ENCODE data around the gene PPP1R12C. TPM values are rescaled to one million over a fixed set of nuclear protein-coding genes. Genes with fewer than 3 reads are reported as not detected.
"Not testable (repeated sequence)": the region's sequence is repeated elsewhere in the genome, so short reads cannot be mapped to it uniquely, and the experiment has no call there.

PPP1R12C gene
- total RNA-seq, 1 donor from 2014 or later, result 37.4 TPM

DNA sequence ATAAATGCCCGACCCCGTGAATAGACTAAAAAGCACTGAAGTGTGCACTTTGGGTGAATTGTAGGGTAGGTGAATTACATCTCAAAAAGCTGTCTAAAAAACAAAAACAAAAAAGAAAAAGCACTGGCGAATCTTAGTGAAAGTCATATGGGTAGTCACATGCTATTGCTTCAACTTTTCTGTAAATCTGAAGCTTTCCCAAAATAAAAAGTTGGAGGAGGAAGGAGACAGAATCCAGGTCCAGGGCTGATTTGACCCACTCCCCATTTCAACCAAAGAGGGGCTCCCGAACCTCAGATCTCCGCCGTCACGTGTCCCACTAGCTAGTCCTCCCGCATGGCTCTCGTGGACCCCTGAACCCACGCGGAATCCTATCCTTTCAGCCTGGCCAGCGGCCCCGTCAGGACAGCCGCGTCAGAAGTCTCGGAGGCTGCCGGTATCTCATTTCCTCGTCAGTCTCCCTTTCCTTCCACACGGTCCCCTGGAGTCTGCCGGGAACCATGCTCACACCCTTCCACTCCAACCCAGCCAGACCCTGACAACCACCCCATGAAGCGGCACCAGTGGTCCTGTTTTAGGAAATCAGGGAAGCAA, 6.1 kb downstream of the PPP1R12C start:
- no peak for DNase-seq

GRCh38 chr19:55109527-55110291, 7.7 kb downstream of the PPP1R12C start:
- no peak for DNase-seq

DNA sequence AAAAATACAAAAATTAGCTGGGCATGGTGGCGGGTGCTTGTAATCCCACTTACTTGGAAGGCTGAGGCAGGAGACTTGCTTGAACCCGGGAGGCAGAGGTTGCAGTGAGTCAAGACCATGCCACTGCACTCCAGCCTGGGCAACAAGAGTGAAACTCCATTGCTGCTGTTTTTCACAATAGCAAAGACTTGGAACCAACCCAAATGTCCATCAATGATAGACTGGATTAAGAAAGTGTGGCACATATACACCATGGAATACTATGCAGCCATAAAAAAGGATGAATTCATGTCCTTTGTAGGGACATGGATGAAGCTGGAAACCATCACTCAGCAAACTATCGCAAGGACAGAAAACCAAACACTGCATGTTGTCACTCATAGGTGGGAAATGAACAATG, 10.2 kb downstream of the PPP1R12C start:
- not testable (repeated sequence) for DNase-seq

DNA sequence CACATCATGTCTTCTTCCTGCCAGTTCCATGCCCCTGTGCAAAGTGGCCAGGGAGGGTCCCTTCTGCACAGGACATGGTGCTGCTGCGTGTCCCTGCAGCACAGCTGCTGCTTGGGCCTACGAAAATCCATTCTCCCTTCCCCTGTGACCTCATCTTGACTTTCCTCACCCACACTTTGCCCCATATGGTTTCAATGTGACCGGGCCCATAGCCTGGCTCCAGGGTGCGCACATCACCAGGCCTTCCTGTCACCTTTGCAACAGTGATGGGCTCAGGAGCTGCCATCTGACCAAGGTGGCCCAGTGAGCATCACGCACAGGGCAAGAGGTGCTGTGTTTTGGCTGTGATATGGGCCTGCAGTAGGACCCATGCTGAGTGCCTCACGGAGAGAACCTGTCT, 10.8 kb downstream of the PPP1R12C start:
- DNase-seq, result no peak

DNA sequence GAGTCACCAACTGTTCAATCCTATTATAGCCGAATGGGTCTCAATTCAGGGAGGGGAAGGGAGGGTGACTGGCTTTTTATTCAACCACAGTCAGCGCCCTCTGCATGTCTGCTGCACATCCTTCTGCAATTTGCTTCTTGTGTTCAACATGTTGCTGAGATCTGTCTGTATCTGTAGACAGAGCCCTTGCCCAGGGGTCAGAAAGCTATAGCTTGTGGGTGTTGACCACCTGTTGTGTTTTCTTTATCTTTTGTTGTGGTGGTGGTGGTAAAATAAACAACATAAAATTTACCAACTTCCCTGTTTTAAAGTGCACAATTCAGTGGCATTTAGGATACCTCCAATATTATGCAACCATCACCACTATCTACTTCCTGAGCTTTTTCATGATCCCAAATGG, 12.2 kb downstream of the PPP1R12C start:
- DNase-seq, result no peak

GRCh38 chr19:55103190-55103589, 14.2 kb downstream of the PPP1R12C start:
- no peak for DNase-seq

- no peak for DNase-seq
Measured at GRCh38 chr19:55101261-55101660, 16.2 kb downstream of the PPP1R12C start.

- no peak for DNase-seq
Measured at GRCh38 chr19:55099557-55100506, 17.6 kb downstream of the PPP1R12C start.

- no peak for DNase-seq
Measured at GRCh38 chr19:55098716-55099556, 18.5 kb downstream of the PPP1R12C start.

DNA sequence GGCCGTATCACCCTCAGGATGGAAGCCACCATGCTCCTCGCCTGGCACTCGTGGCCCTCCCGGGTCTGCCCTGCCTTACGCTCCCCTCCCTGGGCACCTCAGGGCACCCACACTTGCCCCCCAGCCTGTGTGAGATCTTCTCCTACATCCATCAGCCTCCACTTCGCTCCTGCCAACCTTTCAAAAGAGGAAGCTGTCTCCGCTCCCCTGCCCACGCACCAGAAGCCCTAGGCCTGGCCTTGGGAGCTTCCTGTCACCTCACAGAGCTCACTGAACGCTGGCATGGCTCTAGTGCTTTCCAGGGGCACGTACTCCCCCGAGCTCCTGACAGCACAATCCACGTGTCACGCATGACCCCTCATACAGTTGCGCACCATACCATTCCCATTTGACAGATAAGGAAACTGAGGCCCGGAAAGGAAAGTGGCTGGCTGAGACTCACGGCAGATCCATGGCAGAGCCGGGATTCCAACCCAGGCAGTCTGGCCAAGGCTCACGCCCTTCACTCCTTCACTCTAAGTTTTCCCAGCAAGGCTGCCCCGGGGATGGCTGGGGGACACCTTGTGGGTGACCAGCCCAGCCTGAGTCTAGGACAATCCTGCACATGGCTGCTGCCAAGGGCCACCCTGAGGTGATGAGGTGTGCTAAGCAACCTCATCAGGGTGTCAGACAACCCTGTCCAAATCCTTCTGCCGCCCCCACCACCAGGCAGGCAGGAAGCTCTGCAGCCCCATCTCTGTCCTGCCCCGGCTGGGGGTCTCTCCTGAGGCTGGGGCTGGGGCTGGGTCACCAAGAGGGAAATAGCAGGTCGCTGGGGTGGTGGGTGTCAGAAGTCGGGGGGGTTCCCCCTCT, 19.3 kb downstream of the PPP1R12C start:
- DNase-seq, result no peak

GRCh38 chr19:55096061-55096701, 21.3 kb downstream of the PPP1R12C start:
- no peak for DNase-seq

GRCh38 chr19:55095260-55096060, 22.0 kb downstream of the PPP1R12C start:
- DNase-seq, result no peak

DNA sequence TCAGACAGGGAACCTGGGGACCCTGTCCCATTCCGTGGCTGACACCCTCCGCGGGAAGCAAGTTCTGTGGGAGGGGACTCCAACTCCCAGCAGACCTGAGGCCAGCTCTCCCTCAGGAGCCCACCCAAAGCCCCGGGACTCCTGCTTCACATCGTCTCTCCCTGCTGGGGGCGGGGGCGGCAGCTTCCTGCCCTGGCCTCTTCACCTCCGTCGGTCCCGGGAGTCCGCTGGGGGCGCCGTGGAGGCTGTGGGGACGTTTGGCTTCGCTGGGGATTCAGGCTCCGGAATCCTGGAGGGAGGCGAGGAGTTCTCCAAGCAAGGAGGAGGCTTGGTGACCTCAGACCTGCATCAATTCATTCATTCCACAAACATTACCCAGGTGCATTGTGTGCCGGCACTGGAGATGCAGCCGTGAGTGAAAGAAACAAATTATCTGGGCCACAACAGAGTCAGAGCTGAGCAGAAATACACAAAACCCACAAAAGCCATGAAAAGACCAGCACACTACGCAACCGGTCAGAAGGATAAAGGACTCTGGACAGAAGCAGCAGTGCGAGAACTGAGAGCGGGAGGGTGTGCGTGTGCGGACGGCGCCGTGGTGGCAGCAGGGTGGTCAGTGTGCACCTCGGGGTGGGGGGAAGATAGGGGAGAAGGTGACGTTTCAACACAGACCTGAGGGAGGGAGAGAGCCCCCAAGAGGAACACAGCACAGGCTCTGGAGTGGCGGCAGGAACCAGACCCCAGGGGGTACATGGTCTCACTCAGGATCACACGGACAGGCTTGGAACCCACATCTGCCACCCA, 22.8 kb downstream of the PPP1R12C start:
- no peak for DNase-seq

DNA sequence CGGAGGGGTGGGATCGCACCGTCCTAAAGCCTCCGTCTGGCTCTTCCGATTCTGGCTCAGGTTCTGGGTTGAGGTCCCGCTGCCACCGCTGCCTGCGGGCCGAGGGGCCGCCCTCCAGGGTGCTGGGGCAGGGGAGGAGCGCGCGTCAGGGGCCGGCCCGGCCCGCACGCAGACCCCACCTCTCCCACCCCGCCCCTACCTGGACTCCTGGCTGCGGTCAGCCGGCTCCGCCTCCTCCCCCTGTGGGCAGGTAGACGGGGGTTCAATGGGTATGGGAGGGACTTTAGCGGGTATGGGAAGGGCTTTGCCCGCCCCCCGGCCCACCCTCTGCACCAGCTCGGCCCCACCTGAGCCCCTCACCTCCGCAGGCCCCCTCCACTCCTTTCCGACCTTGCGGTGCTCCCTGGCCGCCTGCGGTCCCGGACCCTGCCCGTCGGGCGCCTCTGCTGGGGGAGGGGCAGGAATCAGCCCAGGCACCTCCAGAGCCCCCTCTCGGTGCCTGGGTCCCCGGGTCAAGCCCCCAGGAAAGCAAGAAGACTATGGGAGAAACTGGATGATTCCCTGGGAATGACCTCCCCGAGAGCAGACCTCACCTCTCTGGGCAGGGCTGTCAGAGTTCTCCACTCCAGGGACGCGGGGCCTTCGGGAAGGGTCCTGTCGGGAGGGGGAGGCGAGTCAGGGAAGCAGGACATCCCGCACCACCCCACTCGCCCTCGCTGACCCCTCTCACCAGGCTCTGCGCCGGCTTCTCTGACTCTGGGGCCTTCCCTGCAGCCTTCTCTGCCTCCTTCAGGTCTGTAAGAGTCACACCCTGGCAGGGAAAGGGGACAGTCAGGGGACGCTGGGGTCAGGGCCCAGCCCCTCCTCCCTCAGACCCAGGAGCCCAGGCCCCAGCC, 24.8 kb downstream of the PPP1R12C start:
- no peak for DNase-seq

- DNase-seq, result no peak
Measured at GRCh38 chr19:55091955-55092354, 25.5 kb downstream of the PPP1R12C start.

DNA sequence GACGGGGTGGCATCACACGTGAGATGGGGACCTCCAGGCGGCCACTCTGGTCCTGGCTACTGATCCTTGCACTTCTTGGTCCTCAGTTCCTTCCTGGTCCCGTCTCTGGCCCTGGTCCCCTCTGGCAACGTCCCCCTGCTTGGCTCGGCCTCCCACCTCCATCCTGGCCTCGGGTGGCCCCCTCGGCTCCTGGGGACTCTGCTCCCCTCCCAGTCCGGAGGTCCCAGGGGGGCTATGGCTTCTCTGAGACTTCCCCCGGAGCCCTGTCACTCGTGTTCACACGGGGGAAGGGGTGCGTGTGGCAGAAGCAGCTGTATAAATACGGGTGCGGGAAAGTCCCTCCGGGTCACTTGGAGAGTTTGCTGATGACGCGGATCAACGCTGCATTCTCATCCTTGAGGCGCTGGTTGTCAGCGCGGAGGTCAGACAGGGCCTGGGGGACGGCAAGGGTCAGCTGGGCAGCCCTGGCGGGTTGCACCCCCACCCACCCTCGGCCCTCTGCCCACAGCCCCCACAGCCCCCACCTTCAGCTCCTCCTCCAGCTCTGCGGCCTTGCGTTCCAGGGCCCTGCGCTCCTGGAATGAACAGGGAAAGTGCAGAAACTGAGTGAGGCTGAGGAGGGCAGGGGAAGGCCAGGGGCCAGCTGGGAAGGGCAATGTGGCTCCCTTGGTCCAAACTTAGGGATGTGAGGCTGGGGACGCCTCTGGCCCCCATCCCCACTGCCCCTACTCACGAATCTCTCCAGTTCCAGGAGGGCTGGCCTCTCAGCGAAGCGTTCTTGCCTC, 26.1 kb downstream of the PPP1R12C start:
- no peak for DNase-seq

GRCh38 chr19:55090564-55090963, 26.9 kb downstream of the PPP1R12C start:
- no peak for DNase-seq
